Stimulated activated CD4-positive, alpha-beta T cell treated with anti-CD3 and anti-CD28 coated beads, TNF-alpha, amount 100 ng/mL, for 1 hour (primary cell): ENCODE measurements around the gene HTT.

Experiments
- DNase-seq, 3 donors: peaks; one replicate each; pipeline ENCODE4 v3.0.0-alpha.2; 2020; ENCODE audit warnings: low read depth in 3 of 3, low spot score in 1 of 3

The HTT gene

GRCh38 chr4:3233391-3234071 lies 159.1 kb downstream of the HTT start:
- DNase-seq, result no peak

- DNase-seq, result no peak
Measured at GRCh38 chr4:3234171-3235029, 159.9 kb downstream of the HTT start.

GRCh38 chr4:3235030-3235345 lies 160.5 kb downstream of the HTT start:
- DNase-seq, result no peak

GRCh38 chr4:3235581-3235980 lies 161.1 kb downstream of the HTT start:
- no peak for DNase-seq

- no peak for DNase-seq
Measured at GRCh38 chr4:3236326-3236878, 161.9 kb downstream of the HTT start.

- DNase-seq, result no peak
Measured at GRCh38 chr4:3237266-3237665, 162.8 kb downstream of the HTT start.

- DNase-seq, result no peak
Measured at GRCh38 chr4:3237712-3238560, 163.5 kb downstream of the HTT start.

- DNase-seq, result no peak
Measured at GRCh38 chr4:3238721-3239120, 164.2 kb downstream of the HTT start.

- no peak for DNase-seq
Measured at GRCh38 chr4:3239303-3239702, 164.8 kb downstream of the HTT start.

GRCh38 chr4:3239998-3240920 lies 165.8 kb downstream of the HTT start:
- no peak for DNase-seq

- DNase-seq, result no peak
Measured at GRCh38 chr4:3240936-3241522, 166.5 kb downstream of the HTT start.

GRCh38 chr4:3241898-3242524 lies 167.5 kb downstream of the HTT start:
- DNase-seq, result no peak

GRCh38 chr4:3243136-3243780 lies 168.8 kb downstream of the HTT start:
- DNase-seq, result no peak

- DNase-seq, result no peak
Measured at GRCh38 chr4:3244002-3244401, 169.5 kb downstream of the HTT start.

- no peak for DNase-seq
Measured at GRCh38 chr4:3244747-3245146, 170.3 kb downstream of the HTT start.

GRCh38 chr4:3245676-3246075 lies 171.2 kb downstream of the HTT start:
- no peak for DNase-seq

- no peak for DNase-seq
Measured at GRCh38 chr4:3246458-3247398, 172.2 kb downstream of the HTT start.
